ENCODE results near the gene MCRIP1. TPM values are rescaled to one million over a fixed set of nuclear protein-coding genes. Genes with fewer than 3 reads are reported as not detected.

Gene MCRIP1
- total and polyA plus RNA-seq, 7 donors, result 37.0 to 129 (median 116) TPM

DNA sequence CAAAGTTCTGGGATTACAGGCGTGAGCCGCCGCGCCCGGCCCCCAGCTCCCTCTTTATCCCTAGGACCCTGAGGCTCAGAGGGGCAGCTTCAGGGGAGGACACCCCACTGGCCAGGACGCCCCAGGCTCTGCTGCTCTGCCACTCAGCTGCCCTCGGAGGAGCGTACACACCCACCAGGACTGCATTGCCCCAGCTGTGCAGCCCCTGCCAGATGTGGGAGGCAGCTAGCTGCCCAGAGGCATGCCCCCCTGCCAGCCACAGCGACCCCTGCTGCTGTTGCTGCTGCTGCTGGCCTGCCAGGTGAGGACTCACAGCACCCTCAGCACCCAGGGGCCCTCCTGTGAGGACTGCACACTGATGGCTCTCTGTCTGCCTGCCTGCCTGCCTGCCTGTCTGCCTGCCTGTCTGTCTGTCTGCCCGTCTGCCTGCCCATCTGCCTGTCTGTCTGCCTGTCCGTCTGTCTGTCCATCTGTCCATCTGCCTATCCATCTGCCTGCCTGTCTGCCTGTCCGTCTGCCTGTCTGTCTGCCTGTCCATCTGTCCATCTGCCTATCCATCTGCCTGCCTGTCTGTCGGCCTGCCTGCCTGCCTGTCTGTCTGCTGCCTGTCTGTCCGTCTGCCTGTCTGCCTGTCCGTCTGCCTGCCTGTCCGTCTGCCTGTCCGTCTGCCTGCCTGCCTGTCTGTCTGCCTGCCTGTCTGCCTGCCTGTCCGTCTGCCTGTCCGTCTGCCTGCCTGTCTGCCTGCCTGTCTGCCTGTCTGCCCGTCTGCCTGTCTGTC is 24.1 kb downstream of the MCRIP1 start:
- Histone ChIP-seq H3K27me3 (peaks cover 16 to 85% (median 63%) of the 10 kb centered on the region in 3 donors), H3K4me1 (peaks cover 0 to 11% (median 10%) of the 10 kb centered on the region in 4 donors), H3K36me3 (no peaks in the 10 kb centered on the region), H3K9me3 (no peaks in the 10 kb centered on the region), H3K4me3 (no peak overlapping the region), H3K27ac (no peak overlapping the region)
- 57 to 75% methylated on average over 20 of the region's 20 CpGs for WGBS, 2 donors
- DNase-seq, result no peak
- intact Hi-C loops (cut with DNase I), result no loop called here
- TF ChIP-seq POLR2A (IDR thresholded peaks at IDR 0.05) (no peak), CTCF (IDR thresholded peaks at IDR 0.05) (no peak), EP300 (IDR thresholded peaks at IDR 0.05) (no peak), POLR2AphosphoS5 (IDR thresholded peaks at IDR 0.05) (no peak)

DNA sequence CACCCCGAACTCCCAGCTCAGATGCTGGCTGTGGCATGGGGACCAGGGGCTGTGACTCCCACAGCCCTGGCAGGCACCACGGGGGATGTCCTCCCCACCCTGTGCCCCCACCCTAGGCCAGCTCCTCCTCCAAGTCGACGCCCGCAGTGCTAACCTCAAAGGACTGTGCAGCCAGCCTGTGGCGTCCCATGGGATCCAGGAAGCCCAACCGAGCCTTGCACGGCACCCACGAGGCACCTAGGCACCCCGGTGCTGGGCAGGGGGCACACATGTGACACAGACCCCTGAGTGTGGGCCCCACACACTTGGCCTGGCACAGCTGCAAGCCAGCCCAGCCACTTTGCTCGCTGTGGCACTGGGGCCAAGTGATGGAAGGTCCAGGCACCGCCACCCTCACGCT is 25.3 kb downstream of the MCRIP1 start:
- Histone ChIP-seq H3K4me3 (no peak overlapping the region), H3K36me3 (no peaks in the 10 kb centered on the region), H3K9me3 (no peaks in the 10 kb centered on the region), H3K4me1 (peaks cover 0 to 20% (median 16%) of the 10 kb centered on the region in 4 donors), H3K27ac (no peak overlapping the region), H3K27me3 (peaks cover 27 to 95% (median 74%) of the 10 kb centered on the region in 3 donors)
- 31 to 65% methylated on average over 13 of the region's 13 CpGs for WGBS, 2 donors
- intact Hi-C loops (cut with DNase I), result no loop called here
- TF ChIP-seq POLR2A (IDR thresholded peaks at IDR 0.05), result no peak
- no peak for TF ChIP-seq POLR2AphosphoS5 (IDR thresholded peaks at IDR 0.05)
- no peak for TF ChIP-seq CTCF (IDR thresholded peaks at IDR 0.05)
- TF ChIP-seq EP300 (IDR thresholded peaks at IDR 0.05), result no peak
- DNase-seq, result no peak

GRCh38 chr17:81807210-81807719 is 25.8 kb downstream of the MCRIP1 start:
- no peaks in the 10 kb centered on the region for H3K9me3 ChIP-seq
- intact Hi-C loops (cut with DNase I), result no loop called here
- no peak for DNase-seq
- H3K27me3 ChIP-seq, result peaks cover 31 to 95% (median 79%) of the 10 kb centered on the region in 3 donors
- H3K4me3 ChIP-seq, result no peak overlapping the region
- H3K27ac ChIP-seq, result no peak overlapping the region
- TF ChIP-seq EP300 (IDR thresholded peaks at IDR 0.05), result no peak
- no peak for TF ChIP-seq POLR2A (IDR thresholded peaks at IDR 0.05)
- no peak for TF ChIP-seq POLR2AphosphoS5 (IDR thresholded peaks at IDR 0.05)
- no peak for TF ChIP-seq CTCF (IDR thresholded peaks at IDR 0.05)
- H3K36me3 ChIP-seq, result no peaks in the 10 kb centered on the region
- H3K4me1 ChIP-seq, result peaks cover 0 to 20% (median 16%) of the 10 kb centered on the region in 4 donors
- WGBS, 2 donors, result 35 to 58% methylated on average over 18 of the region's 18 CpGs

DNA sequence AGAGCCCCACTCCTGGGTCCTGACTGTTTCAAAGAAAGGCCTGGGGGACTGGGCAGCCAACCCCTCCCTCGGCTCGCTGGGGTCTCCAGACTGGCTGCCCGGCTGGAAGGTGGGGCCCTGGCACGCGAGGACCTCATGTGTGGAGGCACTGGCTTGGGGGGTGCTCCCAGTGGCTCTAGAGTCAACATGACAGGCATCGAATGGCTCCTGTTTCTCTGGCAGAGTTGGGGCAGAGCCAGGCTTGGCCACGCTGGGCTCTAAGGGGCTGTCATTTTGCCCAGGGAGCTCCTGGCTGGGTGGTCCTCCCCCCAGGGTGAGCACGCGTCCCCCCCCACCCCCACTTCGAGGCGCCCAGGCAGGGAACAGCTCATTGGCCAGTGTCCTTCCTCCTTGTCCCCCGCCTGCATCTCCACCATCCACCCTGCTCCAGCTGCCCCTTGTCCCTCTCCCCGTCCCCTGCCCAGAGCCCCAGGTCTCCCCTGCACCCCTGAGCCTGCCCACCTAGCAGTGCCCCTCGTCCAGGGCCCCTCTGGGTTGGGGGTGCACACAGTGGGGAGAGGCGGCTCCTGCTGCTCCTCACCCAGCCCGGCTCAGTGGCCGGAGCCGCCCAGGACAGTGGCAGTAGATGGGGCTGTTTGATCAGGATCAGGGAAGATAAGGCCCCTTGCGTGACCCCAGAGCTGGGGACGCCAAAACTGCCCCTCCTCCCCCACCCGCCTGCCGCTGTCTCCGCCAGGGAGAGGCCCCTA is 26.5 kb downstream of the MCRIP1 start:
- peaks cover 32 to 95% (median 79%) of the 10 kb centered on the region in 3 donors for H3K27me3 ChIP-seq
- no peaks in the 10 kb centered on the region for H3K36me3 ChIP-seq
- TF ChIP-seq POLR2A (IDR thresholded peaks at IDR 0.05) (no peak), POLR2AphosphoS5 (IDR thresholded peaks at IDR 0.05) (no peak), CTCF (IDR thresholded peaks at IDR 0.05) (no peak), EP300 (IDR thresholded peaks at IDR 0.05) (no peak)
- intact Hi-C loops (cut with DNase I), result no loop called here
- DNase-seq, result no peak
- no peak overlapping the region for H3K4me3 ChIP-seq
- H3K9me3 ChIP-seq, result no peaks in the 10 kb centered on the region
- peaks cover 0 to 20% (median 16%) of the 10 kb centered on the region in 4 donors for H3K4me1 ChIP-seq
- WGBS, 2 donors, result 11 to 27% methylated on average over 23 of the region's 23 CpGs
- no peak overlapping the region for H3K27ac ChIP-seq
